ENCODE results near the gene COX19. TPM values are rescaled to one million over a fixed set of nuclear protein-coding genes. Genes with fewer than 3 reads are reported as not detected.

Gene COX19
- total and polyA plus RNA-seq, 2 of the 13 experiments (the other 11 are each of a cell fraction or from before 2014, with no cell fraction given) = 11.5 to 21.7 TPM

GRCh38 chr7:954330-955238, 20.8 kb downstream of the COX19 start, which contains the start of gene ADAP1 (continued):
- TF ChIP-seq HDAC1 (CRISPR knock-in tag; IDR thresholded peaks at IDR 0.05) (0 out of 2 replicates have a peak, but pooled peaks have one; percentile 30), ZBTB38 (CRISPR knock-in tag; IDR thresholded peaks at IDR 0.05) (0 out of 2 replicates have a peak, but pooled peaks have one; percentile 53), ATF2 (CRISPR knock-in tag; IDR thresholded peaks at IDR 0.05) (no peak), ZNF205 (CRISPR knock-in tag; IDR thresholded peaks at IDR 0.05) (no peak), ZSCAN30 (CRISPR knock-in tag; IDR thresholded peaks at IDR 0.05) (no peak), ZFX (CRISPR knock-in tag; IDR thresholded peaks at IDR 0.05; ENCODE audit: low read depth) (no peak), SNAI1 (CRISPR knock-in tag; IDR thresholded peaks at IDR 0.05; ENCODE audit: borderline replicate concordance) (no peak), TBX2 (CRISPR knock-in tag; IDR thresholded peaks at IDR 0.05; ENCODE audit: borderline replicate concordance) (no peak), KDM1A (CRISPR knock-in tag; IDR thresholded peaks at IDR 0.05) (no peak), ZFP36L1 (CRISPR knock-in tag; IDR thresholded peaks at IDR 0.05) (no peak), NAIF1 (CRISPR knock-in tag; IDR thresholded peaks at IDR 0.05; ENCODE audit: borderline replicate concordance) (no peak), MXD4 (CRISPR knock-in tag; IDR thresholded peaks at IDR 0.05) (no peak), SP4 (CRISPR knock-in tag; IDR thresholded peaks at IDR 0.05) (no peak), ZNF280D (CRISPR knock-in tag; IDR thresholded peaks at IDR 0.05) (no peak), CTCF (CRISPR knock-in tag; IDR thresholded peaks at IDR 0.05) (peak; percentile 43; the same call in 1 of the 2 replicates), UBTF (CRISPR knock-in tag; IDR thresholded peaks at IDR 0.05) (no peak), SKI (IDR thresholded peaks at IDR 0.05; ENCODE audit: partially characterized antibody) (peak; percentile 13), SALL1 (CRISPR knock-in tag; IDR thresholded peaks at IDR 0.05) (0 out of 2 replicates have a peak, but pooled peaks have one; percentile 6)
